GM23248 (cell line): ENCODE data around the gene LAMA2.

ENCODE experiments used
- EZH2 ChIP-seq: fragments of 200-600 bp; sonication (generic); IDR thresholded peaks from 2 replicates; pipeline ENCODE4 v1.6.1; 2018; ENCODE audit warnings: antibody characterized with exemption, mild to moderate bottlenecking; ENCODE audit not compliant: insufficient read depth, poor library complexity, severe bottlenecking
- EZH2phosphoT487 ChIP-seq: fragments of 200-600 bp; sonication (generic); IDR thresholded peaks from 2 replicates; pipeline ENCODE4 v1.6.1; 2018; ENCODE audit warnings: antibody characterized with exemption, moderate library complexity, mild to moderate bottlenecking, low read depth; ENCODE audit not compliant: insufficient read depth

- TF ChIP-seq EZH2: no peak
- no peak for TF ChIP-seq EZH2phosphoT487
These were observed 230.7 kb downstream of the LAMA2 start for GRCh38 chr6:129113637-129114036.
